PC-3 (cell line): ENCODE data around the gene MKNK1. TPM values are rescaled to one million over a fixed set of nuclear protein-coding genes. Genes with fewer than 3 reads are reported as not detected.
A peak's percentile ranks its signal among the peaks of the same experiment; 100 is the strongest.
"Not testable (repeated sequence)": the region's sequence is repeated elsewhere in the genome, so short reads cannot be mapped to it uniquely, and the experiment has no call there.

Source experiments
- ATAC-seq: fragments of 200-7000 bp; cut with Tn5 transposase; 2 replicates; pipeline ENCODE4 v1.9.1; 2020; ENCODE audit warnings: mild to moderate bottlenecking, moderate library complexity
- BruUV-seq: library from RNA; stranded (reverse); fragments of 400-500 nt; replicated peaks from 2 replicates; lab custom pipeline; 2021; lab: Mats Ljungman, UMichigan
- CTCF ChIA-PET: fragments of 300-600 bp; sonication (Branson Sonifier 250); formaldehyde crosslinking; loops from one replicate; lab custom pipeline; 2022; ENCODE audit warnings: antibody characterized with exemption; lab: Charles Lee
- POLR2A ChIA-PET: fragments of 300-600 bp; sonication (Branson Sonifier 250); formaldehyde crosslinking; loops from one replicate; lab custom pipeline; 2022; ENCODE audit warnings: antibody characterized with exemption; ENCODE audit not compliant: unreplicated experiment; lab: Charles Lee
- DNase-seq: peaks from one replicate; pipeline ENCODE4 v3.0.0-alpha.2; 2015
- H2AFZ ChIP-seq: fragments of 300-600 bp; sonication (generic); 2 replicates; pipeline ENCODE4 v1.6.0; 2016; ENCODE audit warnings: antibody characterized with exemption, low read length
- H3F3A ChIP-seq: fragments of 300-600 bp; sonication (generic); one replicate; pipeline ENCODE4 v1.6.0; 2017; ENCODE audit warnings: antibody characterized with exemption, low read length, control low read depth, mild to moderate bottlenecking; ENCODE audit not compliant: unreplicated experiment
- H3K27ac ChIP-seq: fragments of 300-600 bp; sonication (generic); 2 replicates; pipeline ENCODE4 v1.5.1; 2016; ENCODE audit warnings: mild to moderate bottlenecking, low read length
- H3K27me3 ChIP-seq: fragments of 300-600 bp; sonication (generic); 2 replicates; pipeline ENCODE4 v1.6.1; 2016; ENCODE audit warnings: low read length, mixed read lengths
- H3K36me3 ChIP-seq: fragments of 300-600 bp; sonication (generic); 2 replicates; pipeline ENCODE4 v1.6.1; 2016; ENCODE audit warnings: low read depth, mixed run types, low read length, mixed read lengths
- H3K4me1 ChIP-seq: fragments of 300-600 bp; sonication (generic); 2 replicates; pipeline ENCODE4 v1.5.1; 2016; ENCODE audit warnings: low read length; ENCODE audit not compliant: insufficient read depth
- H3K4me2 ChIP-seq: fragments of 300-600 bp; sonication (generic); 2 replicates; pipeline ENCODE4 v1.6.0; 2016; ENCODE audit warnings: low read length
- H3K4me3 ChIP-seq: fragments of 300-600 bp; sonication (generic); 2 replicates; pipeline ENCODE4 v1.5.1; 2016; ENCODE audit warnings: mild to moderate bottlenecking, low read length, mixed read lengths
- H3K79me2 ChIP-seq: fragments of 300-600 bp; sonication (generic); 2 replicates; pipeline ENCODE4 v1.6.1; 2017; ENCODE audit warnings: low read length, mixed read lengths
- H3K9ac ChIP-seq: fragments of 300-600 bp; sonication (generic); 2 replicates; pipeline ENCODE4 v1.6.0; 2016; ENCODE audit warnings: mild to moderate bottlenecking, low read length
- H3K9me2 ChIP-seq: fragments of 300-600 bp; sonication (generic); replicated peaks from 2 replicates; pipeline ENCODE4 v1.6.1; 2016; ENCODE audit warnings: mixed run types, low read length, mixed read lengths
- H3K9me3 ChIP-seq: fragments of 300-600 bp; sonication (generic); 2 replicates; pipeline ENCODE4 v1.6.1; 2016; ENCODE audit warnings: low read length, mixed read lengths
- H4K20me1 ChIP-seq: fragments of 300-600 bp; sonication (generic); 2 replicates; pipeline ENCODE4 v1.6.1; 2016; ENCODE audit warnings: low read length, mixed read lengths
- EZH2 ChIP-seq: fragments of 300-600 bp; sonication (generic); IDR thresholded peaks from one replicate; pipeline ENCODE4 v1.6.1; 2017; ENCODE audit warnings: antibody characterized with exemption, mild to moderate bottlenecking, low read length; ENCODE audit not compliant: unreplicated experiment
- EZH2phosphoT487 ChIP-seq: fragments of 300-600 bp; sonication (generic); IDR thresholded peaks from 2 replicates; pipeline ENCODE4 v1.6.1; 2018; ENCODE audit warnings: mild to moderate bottlenecking, antibody characterized with exemption, low read length, borderline replicate concordance
- intact Hi-C: fragments of 100-400 bp; cut with micrococcal nuclease; formaldehyde crosslinking; loops from 2 replicates; pipeline ENCODE4 v1.9.0; 2023
- total RNA-seq: library from RNA; depleted of rRNA; stranded (reverse); fragments of >200 nt; gene quantifications from 2 replicates; pipeline ENCODE4 v1.2.3, GENCODE V29; 2014
- TF ChIP-seq, protein P1 (sequence below): fragments of 300-600 bp; sonication (generic); conservative IDR thresholded peaks from 2 replicates; pipeline ENCODE4 v1.5.1; 2017; ENCODE audit warnings: antibody characterized with exemption, low read depth, mild to moderate bottlenecking, low read length

MKNK1 gene
- total RNA-seq, 1 experiment from 2014 or later: 36.8 TPM

DNA sequence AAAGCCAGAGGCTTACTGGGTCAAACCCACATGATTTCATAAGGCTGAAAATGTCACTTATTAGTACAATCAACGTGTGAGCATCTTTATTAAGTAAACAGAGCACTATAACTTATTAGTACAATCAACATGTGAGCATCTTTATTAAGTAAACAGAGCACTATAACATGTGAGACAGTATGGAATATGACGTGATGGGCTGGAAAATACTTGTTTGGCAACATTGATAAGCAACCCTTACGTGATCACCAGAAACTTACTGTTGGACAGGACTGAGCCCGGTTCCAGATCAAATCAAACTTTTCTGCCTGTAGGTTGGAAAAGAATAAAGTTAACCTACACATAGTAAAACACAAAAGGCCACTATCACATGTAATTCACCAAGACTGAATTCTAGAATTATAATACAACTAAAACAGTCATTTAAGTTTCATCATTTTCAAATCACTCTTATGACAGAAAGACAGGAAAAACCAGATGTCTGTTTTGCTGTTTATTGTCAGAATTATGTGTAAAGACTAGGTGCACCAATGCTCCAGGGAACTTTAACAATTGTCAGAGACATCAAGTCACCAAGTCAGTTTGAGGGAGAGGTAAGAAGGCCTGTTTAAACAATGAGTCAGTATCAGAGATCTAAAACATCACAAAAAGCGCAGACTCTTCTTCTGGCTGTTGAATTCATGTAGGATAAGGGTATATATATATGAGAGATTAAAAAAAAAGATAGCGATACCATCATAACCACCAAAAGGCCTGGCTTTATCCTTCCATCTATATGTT is 48.4 kb upstream of the MKNK1 start:
- ChIA-PET POLR2A (interaction anchor here (0.8 kb wide), 1 partner anchor 30 kb away, joined by 5 read pairs; no protein-coding TSS in a partner anchor), CTCF (no interaction called here)
- Histone ChIP-seq H3K9me3 (peaks cover 10% of the 10 kb centered on the region), H3K27me3 (no peaks in the 10 kb centered on the region), H3K79me2 (no peaks in the 10 kb centered on the region), H3K27ac (no peak overlapping the region), H3K9me2 (no peaks in the 10 kb centered on the region), H3K4me3 (no peak overlapping the region), H3K4me2 (peak overlapping the region; percentile 24; the same call in 1 of the 2 replicates), H4K20me1 (no peaks in the 10 kb centered on the region), H3K36me3 (peaks cover 53% of the 10 kb centered on the region), H3K9ac (no peak overlapping the region), H2AFZ (no peak overlapping the region), H3K4me1 (peaks cover 12% of the 10 kb centered on the region), H3F3A (peaks cover 4% of the 10 kb centered on the region)
- ATAC-seq (peak; percentile 78), DNase-seq (peak; percentile 50)
- TF ChIP-seq, protein P1, sequence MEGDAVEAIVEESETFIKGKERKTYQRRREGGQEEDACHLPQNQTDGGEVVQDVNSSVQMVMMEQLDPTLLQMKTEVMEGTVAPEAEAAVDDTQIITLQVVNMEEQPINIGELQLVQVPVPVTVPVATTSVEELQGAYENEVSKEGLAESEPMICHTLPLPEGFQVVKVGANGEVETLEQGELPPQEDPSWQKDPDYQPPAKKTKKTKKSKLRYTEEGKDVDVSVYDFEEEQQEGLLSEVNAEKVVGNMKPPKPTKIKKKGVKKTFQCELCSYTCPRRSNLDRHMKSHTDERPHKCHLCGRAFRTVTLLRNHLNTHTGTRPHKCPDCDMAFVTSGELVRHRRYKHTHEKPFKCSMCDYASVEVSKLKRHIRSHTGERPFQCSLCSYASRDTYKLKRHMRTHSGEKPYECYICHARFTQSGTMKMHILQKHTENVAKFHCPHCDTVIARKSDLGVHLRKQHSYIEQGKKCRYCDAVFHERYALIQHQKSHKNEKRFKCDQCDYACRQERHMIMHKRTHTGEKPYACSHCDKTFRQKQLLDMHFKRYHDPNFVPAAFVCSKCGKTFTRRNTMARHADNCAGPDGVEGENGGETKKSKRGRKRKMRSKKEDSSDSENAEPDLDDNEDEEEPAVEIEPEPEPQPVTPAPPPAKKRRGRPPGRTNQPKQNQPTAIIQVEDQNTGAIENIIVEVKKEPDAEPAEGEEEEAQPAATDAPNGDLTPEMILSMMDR: no peak
- no peak for TF ChIP-seq EZH2phosphoT487
- no peak for TF ChIP-seq EZH2
- intact Hi-C loops: no loop called here
- no TSS peak for BruUV-seq

- H3F3A ChIP-seq, intact Hi-C loops, POLR2A ChIA-PET, H3K4me2 ChIP-seq, DNase-seq, H3K4me3 ChIP-seq, CTCF ChIA-PET, H3K9me2 ChIP-seq, H3K79me2 ChIP-seq, H4K20me1 ChIP-seq, H3K27ac ChIP-seq, H3K9me3 ChIP-seq, H3K27me3 ChIP-seq, H3K9ac ChIP-seq, BruUV-seq, ATAC-seq, H2AFZ ChIP-seq: not testable (repeated sequence)
- H3K4me1 ChIP-seq: peaks cover 12% of the 10 kb centered on the region
- peaks cover 50% of the 10 kb centered on the region for H3K36me3 ChIP-seq
Measured at GRCh38 chr1:46651152-46651551, 47.1 kb upstream of the MKNK1 start.

GRCh38 chr1:46650491-46650890 is 46.4 kb upstream of the MKNK1 start:
- POLR2A ChIA-PET: no interaction called here
- Histone ChIP-seq H3K27ac (no peak overlapping the region), H4K20me1 (no peaks in the 10 kb centered on the region), H3K79me2 (no peaks in the 10 kb centered on the region), H3K27me3 (no peaks in the 10 kb centered on the region), H3K36me3 (peaks cover 44% of the 10 kb centered on the region), H3K9ac (no peak overlapping the region), H3K4me2 (no peak overlapping the region), H3K4me3 (no peak overlapping the region), H3K9me2 (no peaks in the 10 kb centered on the region), H2AFZ (no peak overlapping the region), H3K4me1 (peaks cover 12% of the 10 kb centered on the region), H3F3A (peaks cover 4% of the 10 kb centered on the region), H3K9me3 (peaks cover 10% of the 10 kb centered on the region)
- intact Hi-C loops: no loop called here
- ATAC-seq (no peak), DNase-seq (no peak)
- BruUV-seq: no TSS peak
- CTCF ChIA-PET: no interaction called here
- no peak for TF ChIP-seq EZH2
- TF ChIP-seq, protein P1: no peak
- no peak for TF ChIP-seq EZH2phosphoT487
